Fibroblast of mammary gland (primary cell): ENCODE results near the gene IL13RA2.

ENCODE experiments used
- DNase-seq: peaks from one replicate; pipeline ENCODE4 v3.0.0-alpha.2; 2010; ENCODE audit warnings: low read depth
- H3K4me3 ChIP-seq: 2 replicates; pipeline ENCODE4 v1.5.1; 2011; ENCODE audit warnings: low read depth, mild to moderate bottlenecking, low read length, moderate library complexity; ENCODE audit not compliant: control insufficient read depth
- CTCF ChIP-seq: conservative IDR thresholded peaks from 2 replicates; pipeline ENCODE4 v1.5.1; 2011; ENCODE audit warnings: low read depth, low read length, inconsistent platforms; ENCODE audit not compliant: control insufficient read depth, insufficient read depth

IL13RA2 gene

GRCh38 chrX:114970806-114971205 lies 46.6 kb downstream of the IL13RA2 start:
- H3K4me3 ChIP-seq: no peak overlapping the region
- TF ChIP-seq CTCF: no peak
- peak; percentile 54 for DNase-seq

- TF ChIP-seq CTCF: no peak
- no peak overlapping the region for H3K4me3 ChIP-seq
- DNase-seq: no peak
Measured at GRCh38 chrX:114964374-114964773, 53.0 kb downstream of the IL13RA2 start.

- TF ChIP-seq CTCF: no peak
- no peak overlapping the region for H3K4me3 ChIP-seq
- DNase-seq: no peak
Measured at GRCh38 chrX:114962209-114962608, 55.2 kb downstream of the IL13RA2 start.

- peak; percentile 43 for DNase-seq
- H3K4me3 ChIP-seq: no peak overlapping the region
- TF ChIP-seq CTCF: peak; percentile 55
Measured at GRCh38 chrX:114959729-114960128, 57.7 kb downstream of the IL13RA2 start.
